Tibial nerve (tissue), 4 donors: ENCODE data around the gene TMCC2. TPM values are rescaled to one million over a fixed set of nuclear protein-coding genes. Genes with fewer than 3 reads are reported as not detected.

Source experiments
- DNase-seq, 2 donors: peaks; one replicate each; pipeline ENCODE4 v3.0.0-alpha.2; 2019; ENCODE audit warnings: low spot score in 2 of 2
- H3K27ac ChIP-seq, 4 donors: fragments of 200-600 bp; sonication (generic) in 3 of 4; one replicate each; pipeline ENCODE4 v1.5.1; 2017 to 2019; ENCODE audit warnings: mild to moderate bottlenecking in 1 of 4
- H3K27me3 ChIP-seq, 2 donors: fragments of 200-600 bp; sonication (generic) in 1 of 2; one replicate each; pipeline versions ENCODE4 v1.5.1 to v1.6.0; 2017 to 2019
- H3K36me3 ChIP-seq, 3 donors: fragments of 200-600 bp; sonication (generic); one replicate each; pipeline ENCODE4 v1.5.1; 2018 to 2019
- H3K4me1 ChIP-seq, 4 donors: fragments of 200-600 bp; sonication (generic) in 3 of 4; one replicate each; pipeline ENCODE4 v1.5.1; 2017 to 2019
- H3K4me3 ChIP-seq, 4 donors: fragments of 200-600 bp; sonication (generic) in 3 of 4; one replicate each; pipeline ENCODE4 v1.5.1; 2017 to 2019; ENCODE audit warnings: mild to moderate bottlenecking in 1 of 4, moderate library complexity in 1 of 4
- H3K9me3 ChIP-seq, 4 donors: fragments of 200-600 bp; sonication (generic) in 3 of 4; one replicate each; pipeline ENCODE4 v1.5.1; 2017 to 2019
- CTCF ChIP-seq, 5 experiments: fragments of 200-600 bp in 3 of 5; fragments of 450-650 bp in 2 of 5; sonication (generic) in 3 of 5; IDR thresholded peaks; one replicate each; pipeline ENCODE4 v1.5.1; 2016 to 2019; ENCODE audit warnings: antibody characterized with exemption in 5 of 5, mild to moderate bottlenecking in 3 of 5, moderate library complexity in 2 of 5
- EP300 ChIP-seq, 2 donors: sonication (generic); formaldehyde crosslinking; IDR thresholded peaks; one replicate each; pipeline ENCODE4 v1.6.1; 2017; ENCODE audit warnings: antibody characterized with exemption in 2 of 2, mild to moderate bottlenecking in 1 of 2
- POLR2A ChIP-seq, 2 donors: fragments of 450-650 bp; IDR thresholded peaks; one replicate each; pipeline ENCODE4 v1.6.1; 2017; ENCODE audit warnings: antibody characterized with exemption in 2 of 2, mild to moderate bottlenecking in 2 of 2, moderate library complexity in 2 of 2
- whole genome bisulfite sequencing, 2 donors: methylation state at CpG; one replicate each; pipeline ENCODE4 v1.1.5; 2018; 5-methylcytosine and 5-hydroxymethylcytosine counted together
- total RNA-seq, 4 donors: library from RNA; depleted of rRNA; stranded (reverse); fragments of >200 nt; gene quantifications; one replicate each; pipeline ENCODE4 v1.1.0, GENCODE V29; 2016

The TMCC2 gene
- total RNA-seq, 4 donors from 2014 or later: 2.4 to 4.8 (median 2.7) TPM

- TF ChIP-seq CTCF (IDR thresholded peaks at IDR 0.05): no peak
- no peak for TF ChIP-seq EP300 (IDR thresholded peaks at IDR 0.05)
- no peak for TF ChIP-seq POLR2A (IDR thresholded peaks at IDR 0.05)
- 92 to 93% methylated on average over 18 of the region's 18 CpGs for WGBS, 2 donors
- H3K4me3 ChIP-seq: no peak overlapping the region
- no peaks in the 10 kb centered on the region for H3K27me3 ChIP-seq
- no peaks in the 10 kb centered on the region for H3K9me3 ChIP-seq
- DNase-seq: no peak
- H3K27ac ChIP-seq: no peak overlapping the region
- peaks cover 0 to 34% (median 0%) of the 10 kb centered on the region in 4 donors for H3K4me1 ChIP-seq
- peaks cover 0 to 35% (median 0%) of the 10 kb centered on the region in 3 donors for H3K36me3 ChIP-seq
These were observed 44.0 kb downstream of the TMCC2 start for GRCh38 chr1:205271745-205272144.

DNA sequence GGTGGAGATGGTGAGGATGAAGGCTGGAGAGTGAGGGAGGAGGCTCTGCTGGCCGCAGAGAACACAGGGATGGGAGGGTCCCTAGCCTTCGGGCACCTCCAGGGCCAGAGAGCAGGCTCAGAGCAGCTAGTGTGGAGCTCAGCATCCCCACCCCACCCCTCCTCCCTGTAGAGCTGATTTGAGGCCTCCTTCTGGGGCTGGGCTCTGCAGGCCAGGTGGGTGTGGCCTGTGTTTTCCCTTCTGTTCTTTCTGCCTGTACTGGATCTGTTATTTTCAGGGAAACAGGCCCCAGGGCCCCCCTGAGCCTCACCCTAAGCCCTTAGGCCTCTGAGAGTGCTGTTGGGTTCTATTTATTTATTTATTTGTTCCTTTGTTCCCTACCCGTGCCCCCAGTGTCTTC is 44.8 kb downstream of the TMCC2 start:
- H3K4me1 ChIP-seq: peaks cover 0 to 26% (median 0%) of the 10 kb centered on the region in 4 donors
- peaks cover 0 to 35% (median 0%) of the 10 kb centered on the region in 3 donors for H3K36me3 ChIP-seq
- H3K27ac ChIP-seq: no peak overlapping the region
- no peaks in the 10 kb centered on the region for H3K9me3 ChIP-seq
- WGBS, 2 donors: 63 to 65% methylated on average over 3 of the region's 3 CpGs
- DNase-seq: no peak
- no peaks in the 10 kb centered on the region for H3K27me3 ChIP-seq
- no peak overlapping the region for H3K4me3 ChIP-seq
- TF ChIP-seq EP300 (IDR thresholded peaks at IDR 0.05) (no peak), CTCF (IDR thresholded peaks at IDR 0.05) (no peak), POLR2A (IDR thresholded peaks at IDR 0.05) (no peak)

GRCh38 chr1:205273551-205273982 is 45.8 kb downstream of the TMCC2 start:
- H3K4me1 ChIP-seq: peaks cover 0 to 23% (median 0%) of the 10 kb centered on the region in 4 donors
- TF ChIP-seq CTCF (IDR thresholded peaks at IDR 0.05) (peak; percentile 95 to 98 (median 98)), POLR2A (IDR thresholded peaks at IDR 0.05) (no peak)
- 7 to 9% methylated on average over 4 to 7 of the region's 7 CpGs for WGBS, 2 donors
- DNase-seq: peak; percentile 73 to 88
- peak overlapping the region in 1 of 4 donors; percentile 65 for H3K27ac ChIP-seq
- no peak overlapping the region for H3K4me3 ChIP-seq
- H3K27me3 ChIP-seq: no peaks in the 10 kb centered on the region
- no peaks in the 10 kb centered on the region for H3K9me3 ChIP-seq
- peaks cover 0 to 35% (median 0%) of the 10 kb centered on the region in 3 donors for H3K36me3 ChIP-seq

GRCh38 chr1:205274041-205274691 is 46.4 kb downstream of the TMCC2 start:
- peaks cover 0 to 30% (median 0%) of the 10 kb centered on the region in 3 donors for H3K36me3 ChIP-seq
- WGBS, 2 donors: 59 to 72% methylated on average over 5 of the region's 8 CpGs
- no peak for TF ChIP-seq CTCF (IDR thresholded peaks at IDR 0.05)
- TF ChIP-seq POLR2A (IDR thresholded peaks at IDR 0.05): no peak
- no peak for TF ChIP-seq EP300 (IDR thresholded peaks at IDR 0.05)
- DNase-seq: no peak
- no peaks in the 10 kb centered on the region for H3K9me3 ChIP-seq
- no peak overlapping the region for H3K4me3 ChIP-seq
- H3K27ac ChIP-seq: peak overlapping the region in 1 of 4 donors; percentile 65
- H3K27me3 ChIP-seq: no peaks in the 10 kb centered on the region
- peaks cover 0 to 23% (median 0%) of the 10 kb centered on the region in 4 donors for H3K4me1 ChIP-seq

- DNase-seq: no peak
- Histone ChIP-seq H3K27me3 (no peaks in the 10 kb centered on the region), H3K9me3 (no peaks in the 10 kb centered on the region), H3K4me1 (peaks cover 0 to 23% (median 0%) of the 10 kb centered on the region in 4 donors), H3K27ac (no peak overlapping the region), H3K4me3 (no peak overlapping the region), H3K36me3 (peaks cover 0 to 21% (median 0%) of the 10 kb centered on the region in 3 donors)
- WGBS, 2 donors: 75 to 95% methylated on average over 2 to 3 of the region's 3 CpGs
- TF ChIP-seq EP300 (IDR thresholded peaks at IDR 0.05): no peak
- TF ChIP-seq CTCF (IDR thresholded peaks at IDR 0.05): no peak
- TF ChIP-seq POLR2A (IDR thresholded peaks at IDR 0.05): no peak
These were observed 47.4 kb downstream of the TMCC2 start for GRCh38 chr1:205275133-205275532.
